DMS153 (cell line): ENCODE data around the gene RGS2.

Source experiments
- DNase-seq: peaks from one replicate; lab custom pipeline; 2025; lab: John Stamatoyannopoulos, UW

Gene RGS2, protein sequence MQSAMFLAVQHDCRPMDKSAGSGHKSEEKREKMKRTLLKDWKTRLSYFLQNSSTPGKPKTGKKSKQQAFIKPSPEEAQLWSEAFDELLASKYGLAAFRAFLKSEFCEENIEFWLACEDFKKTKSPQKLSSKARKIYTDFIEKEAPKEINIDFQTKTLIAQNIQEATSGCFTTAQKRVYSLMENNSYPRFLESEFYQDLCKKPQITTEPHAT

DNA sequence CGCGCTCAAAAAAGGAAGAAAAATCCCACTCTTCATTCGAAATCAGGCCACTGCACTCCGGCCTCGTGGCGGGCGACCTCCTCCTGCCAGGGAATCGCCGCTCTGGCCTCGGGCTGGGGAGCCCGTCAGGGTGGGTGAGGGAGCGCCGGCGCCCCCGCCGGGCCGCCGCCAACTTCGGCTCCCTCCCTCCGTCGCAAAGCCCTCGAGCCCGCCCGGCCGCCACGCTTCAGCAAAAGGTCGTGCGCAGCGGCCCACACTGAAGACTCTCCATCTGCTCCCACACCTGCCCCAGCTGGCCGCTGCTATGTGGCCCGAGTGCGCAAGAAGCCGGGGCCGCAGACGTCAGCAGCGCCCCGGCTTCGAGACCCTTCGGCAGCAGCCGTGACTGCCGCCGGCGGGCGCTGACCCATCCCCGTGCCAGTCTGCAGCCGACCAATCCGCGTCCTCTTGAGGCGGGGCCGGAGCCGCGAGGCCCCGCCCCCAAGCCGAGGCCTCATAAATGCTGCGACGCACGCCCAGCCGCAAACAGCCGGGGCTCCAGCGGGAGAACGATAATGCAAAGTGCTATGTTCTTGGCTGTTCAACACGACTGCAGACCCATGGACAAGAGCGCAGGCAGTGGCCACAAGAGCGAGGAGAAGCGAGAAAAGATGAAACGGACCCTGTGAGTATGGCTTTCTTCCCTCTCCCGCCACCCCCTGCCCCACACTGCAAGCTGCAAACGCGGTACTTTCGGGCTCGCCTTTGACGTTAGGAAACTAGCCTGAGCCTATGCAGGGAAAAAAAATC, at the start of gene RGS2:
RGS2 (plus strand) TSS at position 522 of the 789 bp plus-strand sequence; CDS start at position 555, 33 bp downstream.
- peak; percentile 90 for DNase-seq

DNA sequence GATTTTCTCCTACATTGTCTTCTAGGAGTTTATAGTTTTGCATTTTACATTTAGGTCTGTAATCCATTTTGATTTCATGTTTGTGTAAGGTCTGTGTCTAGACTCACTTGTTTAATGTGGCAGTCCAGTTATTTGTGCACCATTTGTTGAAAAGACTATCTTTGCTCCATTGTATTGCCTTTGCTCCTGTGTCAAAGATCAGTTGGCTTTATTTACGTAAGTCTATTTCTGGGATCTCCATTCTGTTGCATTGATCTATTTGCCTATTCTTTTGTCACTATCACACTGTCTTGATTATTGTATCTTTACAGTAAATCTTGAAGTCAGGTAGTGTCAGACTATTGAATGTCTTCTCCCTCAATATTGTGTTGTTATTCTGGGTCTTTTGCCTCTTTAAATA, 49.7 kb upstream of the RGS2 start:
- DNase-seq: no peak

DNA sequence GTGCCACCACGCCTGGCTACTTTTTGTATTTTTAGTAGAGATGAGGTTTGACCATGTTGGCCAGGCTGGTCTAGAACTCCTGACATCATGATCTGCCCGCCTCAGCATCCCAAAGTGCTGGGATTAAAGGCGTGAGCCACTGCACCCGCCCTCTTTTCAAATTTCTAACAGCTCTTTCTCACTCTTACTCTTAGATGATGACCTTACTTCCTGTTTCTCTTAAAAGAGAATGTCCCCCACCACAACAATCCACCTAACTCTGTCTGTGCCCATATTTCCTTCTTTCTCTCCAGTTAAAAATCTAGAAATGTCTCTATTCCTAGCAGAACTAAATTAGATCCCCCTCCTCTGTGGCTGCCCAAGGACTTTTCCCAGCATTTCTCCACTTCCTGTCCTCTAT, 46.6 kb upstream of the RGS2 start:
- DNase-seq: no peak

DNA sequence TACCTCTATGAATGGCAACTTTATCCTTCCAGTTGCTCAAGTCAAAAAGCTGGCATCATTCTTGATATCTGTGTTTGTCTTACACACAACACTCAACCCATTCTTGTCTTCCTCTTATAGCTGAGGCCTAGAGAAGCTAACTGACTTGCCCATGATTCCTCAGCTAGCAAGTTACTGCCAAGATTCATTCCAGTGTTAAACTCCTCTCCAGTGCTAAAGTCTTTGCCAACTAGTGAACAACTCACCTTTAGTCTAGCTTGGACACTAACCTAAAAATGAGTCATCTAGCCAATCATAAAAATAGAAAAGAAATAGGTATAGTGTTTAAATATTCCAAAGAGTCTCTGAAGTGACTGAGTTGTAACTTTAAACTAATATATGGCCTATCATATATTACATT, 45.6 kb upstream of the RGS2 start:
- no peak for DNase-seq

DNA sequence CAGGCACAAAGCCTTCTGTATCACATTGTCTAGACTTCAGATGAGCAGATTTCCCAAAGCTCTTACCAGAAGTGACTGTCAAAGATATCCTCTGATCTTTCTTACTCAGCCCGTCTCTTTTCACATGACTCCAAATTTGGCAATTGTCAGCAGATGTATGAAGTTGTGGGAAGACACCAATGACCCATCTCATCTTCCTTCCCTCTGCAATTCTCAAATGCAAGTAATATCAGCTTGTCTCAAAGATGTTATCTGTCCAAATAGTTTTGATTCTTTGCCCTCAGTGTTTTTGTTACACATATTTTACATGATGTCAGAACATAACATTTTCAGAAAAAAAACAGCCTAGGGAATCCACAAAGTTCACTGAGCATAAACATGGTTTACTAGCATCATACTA, 45.1 kb upstream of the RGS2 start:
- no peak for DNase-seq

DNA sequence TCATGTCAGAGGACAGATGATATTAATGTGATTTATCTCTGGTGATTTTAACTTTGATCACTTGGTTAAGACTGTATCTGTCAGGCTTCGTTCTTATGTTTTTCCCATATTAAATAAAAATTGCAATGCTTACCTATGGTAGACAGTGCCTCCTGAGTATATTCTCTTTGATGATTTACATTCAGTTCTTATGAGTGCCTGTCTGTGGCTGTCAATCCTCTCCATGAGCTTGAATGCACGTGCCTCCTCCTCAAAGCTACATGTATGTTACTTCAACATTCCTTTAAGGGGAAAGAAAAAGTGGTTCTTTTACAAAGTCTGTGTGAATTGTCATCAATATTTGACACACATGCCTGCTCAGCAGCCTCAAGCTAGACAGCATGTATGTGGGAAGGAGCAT, 44.2 kb upstream of the RGS2 start:
- DNase-seq: no peak

DNA sequence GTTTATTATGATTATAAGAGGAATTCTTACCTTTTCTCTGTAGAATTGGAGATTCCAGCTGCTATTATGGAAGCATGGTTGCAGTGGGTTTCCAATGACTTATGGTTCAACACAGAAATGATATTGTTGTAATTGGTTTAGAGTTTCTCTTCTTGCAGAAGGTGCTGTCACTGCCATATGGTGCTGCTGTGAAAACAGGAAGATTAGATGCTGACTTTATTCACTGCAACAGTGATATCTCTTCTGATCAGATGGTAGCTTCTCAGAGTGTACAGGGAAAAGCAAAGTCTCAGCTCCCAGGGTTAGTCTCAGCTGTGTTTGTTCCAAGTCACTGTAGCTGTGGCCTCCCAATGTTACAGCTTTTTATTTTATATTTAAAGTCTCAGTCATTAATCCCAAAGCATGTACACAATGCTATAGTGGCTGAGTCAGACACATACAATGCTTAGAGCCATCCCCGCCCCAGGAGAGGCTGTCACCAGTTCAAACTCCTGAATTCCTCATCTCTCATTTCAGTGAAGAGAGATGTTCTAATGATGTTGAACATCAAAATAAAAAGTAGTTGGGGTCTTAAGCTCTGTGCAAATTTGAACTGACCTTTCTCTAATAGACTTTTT, 42.7 kb upstream of the RGS2 start:
- no peak for DNase-seq

DNA sequence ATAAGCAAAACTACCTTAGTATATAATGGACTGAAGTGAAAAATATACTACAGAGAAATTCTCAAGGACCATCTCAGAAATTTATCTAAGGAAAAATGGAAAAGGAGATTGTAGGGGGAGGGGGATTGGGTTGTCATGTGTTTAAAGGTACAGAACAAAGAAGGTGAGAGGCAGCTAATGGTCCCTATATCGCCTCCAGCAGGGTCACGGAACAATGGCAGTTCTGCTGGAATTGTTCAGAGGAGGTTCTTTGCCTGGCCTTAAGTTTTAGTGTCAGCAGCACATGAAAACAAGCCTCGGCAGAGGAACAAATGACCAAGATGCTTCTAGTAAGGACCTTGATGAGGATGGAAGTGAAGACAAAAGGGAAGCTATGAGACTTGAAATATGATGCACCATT, 42.0 kb upstream of the RGS2 start:
- DNase-seq: no peak

DNA sequence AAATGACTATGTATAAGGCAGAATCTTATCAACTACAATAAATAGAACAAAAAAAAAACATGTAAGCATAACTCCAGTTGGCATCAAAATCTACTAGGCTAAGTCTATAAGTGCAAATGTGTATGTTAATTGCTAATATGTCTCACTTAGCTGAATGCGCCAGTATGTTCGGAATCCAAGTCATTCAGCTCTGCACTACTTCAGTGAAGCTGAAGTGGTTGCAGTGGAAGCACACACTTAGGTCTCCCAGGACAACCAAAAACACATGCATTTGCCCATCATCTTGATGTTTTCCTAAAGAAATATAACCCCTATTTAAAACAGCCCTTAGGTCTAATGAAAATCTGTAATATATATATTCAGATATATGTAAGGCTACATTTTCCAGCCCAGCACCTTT, 41.0 kb upstream of the RGS2 start:
- no peak for DNase-seq

DNA sequence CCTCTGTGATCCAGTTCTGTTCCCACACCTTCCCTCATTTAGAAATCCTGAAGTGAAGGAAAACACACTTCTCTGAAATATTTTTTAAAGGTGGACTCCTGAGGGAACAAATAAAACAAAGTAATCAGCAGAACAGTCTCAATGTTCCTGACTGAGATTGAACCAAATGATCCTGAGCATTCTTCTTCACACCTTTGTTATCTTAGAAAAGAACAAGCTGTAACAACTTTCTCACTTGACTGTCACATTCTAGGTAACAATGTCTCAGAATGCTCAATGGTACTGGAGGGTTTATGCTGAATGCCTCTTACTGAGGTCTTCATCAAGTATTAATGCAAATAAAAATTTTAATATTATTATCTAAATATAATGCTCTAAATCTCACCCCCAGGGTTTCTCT, 40.4 kb upstream of the RGS2 start:
- DNase-seq: no peak

DNA sequence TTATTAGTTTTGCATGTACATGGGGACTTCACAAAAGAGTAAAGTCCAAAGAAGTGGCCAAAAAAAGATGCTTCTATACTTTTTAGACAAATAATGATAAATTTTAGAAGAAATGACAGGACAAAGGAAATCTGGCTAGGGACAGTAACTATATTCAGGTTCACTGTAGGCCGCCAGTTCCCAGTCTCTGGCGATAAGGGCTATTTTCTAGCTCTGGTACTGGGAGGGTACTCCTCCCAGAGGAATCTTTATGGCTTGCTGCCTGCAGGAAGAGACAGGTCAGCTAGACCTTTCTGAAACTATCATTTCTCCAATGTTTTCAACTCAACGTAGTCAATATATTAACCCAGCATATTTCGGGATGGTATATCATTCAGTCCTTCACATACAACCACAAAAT, 37.5 kb upstream of the RGS2 start:
- no peak for DNase-seq

DNA sequence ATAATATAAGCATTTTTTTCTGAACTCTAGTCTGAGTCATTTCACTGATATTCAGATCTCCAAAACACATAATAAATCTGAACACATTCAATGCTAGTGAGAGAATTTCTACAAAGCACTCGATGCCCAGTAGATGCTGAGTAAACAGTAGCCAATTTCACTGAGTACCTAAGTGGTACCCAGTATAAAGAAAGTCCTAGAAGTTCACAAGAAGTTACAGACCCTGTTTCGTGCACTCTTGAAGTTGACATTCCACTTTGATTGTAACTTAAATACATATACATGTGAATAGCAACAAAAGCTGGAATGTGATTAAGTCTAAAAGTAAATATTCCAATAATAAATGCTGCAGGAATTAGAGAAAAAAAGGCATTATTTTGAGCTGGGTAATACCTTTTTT, 33.2 kb upstream of the RGS2 start:
- DNase-seq: no peak

DNA sequence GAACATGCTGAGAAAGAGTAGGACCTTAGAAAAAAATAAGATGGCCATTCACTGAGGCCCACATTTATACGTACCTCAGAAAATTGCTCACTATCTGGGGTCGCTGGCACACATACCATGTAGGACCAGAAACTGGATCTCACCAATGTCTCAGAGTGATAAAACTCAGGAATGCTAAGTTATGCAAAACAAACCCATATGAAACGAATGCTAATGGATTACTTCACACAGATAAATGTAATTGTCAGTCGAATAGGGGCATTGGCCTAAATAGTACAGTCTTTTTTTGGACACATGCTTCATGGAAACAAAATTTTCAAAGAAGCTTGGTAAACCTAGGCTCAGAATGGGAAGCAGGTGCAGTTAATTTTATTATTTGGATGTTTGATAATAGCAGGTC, 32.6 kb upstream of the RGS2 start:
- no peak for DNase-seq

DNA sequence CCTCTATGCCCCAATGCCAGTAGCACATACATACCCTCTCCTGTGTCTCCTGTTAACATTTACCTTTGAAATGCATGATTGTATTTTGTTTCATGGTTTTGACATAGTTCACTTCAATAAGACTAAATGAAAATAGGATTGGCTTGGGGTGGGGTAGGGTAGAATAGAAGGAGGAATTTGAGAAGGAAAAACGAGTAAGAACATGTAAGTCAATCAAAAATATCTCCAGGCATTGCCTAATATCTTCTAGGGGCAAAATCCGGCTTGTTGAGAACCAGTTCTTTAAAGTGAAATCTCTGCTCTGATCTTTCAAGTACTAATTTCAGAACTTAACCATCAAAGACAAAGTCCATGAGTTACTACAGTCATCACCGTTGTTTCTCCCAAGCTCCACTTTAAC, 31.8 kb upstream of the RGS2 start:
- DNase-seq: no peak

DNA sequence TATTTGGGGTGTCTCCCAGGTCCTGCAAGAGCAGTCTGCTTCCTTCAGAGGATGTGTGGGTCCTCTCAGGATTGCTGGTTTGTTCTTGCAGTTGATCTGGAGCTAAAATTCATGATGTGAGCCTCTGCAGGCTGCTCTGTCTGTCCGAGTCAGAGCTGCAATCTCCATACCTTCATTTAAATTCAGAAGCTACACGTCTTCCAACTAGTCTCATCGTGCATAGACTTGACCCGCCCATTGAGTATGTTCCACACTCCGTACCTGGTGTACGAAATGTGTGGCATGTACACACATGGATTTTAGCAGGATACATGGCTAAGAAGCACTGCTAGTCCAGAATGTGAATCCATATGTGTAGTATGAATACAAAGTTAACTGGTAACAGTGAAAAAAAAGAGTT, 25.0 kb upstream of the RGS2 start:
- no peak for DNase-seq

DNA sequence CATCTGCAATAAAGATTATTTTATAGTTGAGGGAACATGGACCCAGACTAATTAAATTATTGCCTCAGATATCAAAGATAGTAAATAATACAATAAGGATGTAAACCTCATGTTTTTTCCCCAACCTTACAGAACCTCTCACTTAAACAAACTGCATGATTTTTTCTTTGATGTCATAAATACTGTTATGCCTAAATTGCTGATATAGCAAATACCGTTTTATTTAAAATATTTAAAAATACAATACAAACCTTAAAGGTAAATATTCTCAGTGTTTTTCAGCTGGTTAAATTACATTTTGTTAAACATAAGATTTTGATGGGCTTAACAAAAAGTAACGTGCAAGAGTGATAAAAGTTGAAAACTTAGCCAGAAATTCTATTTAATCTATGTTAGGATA, 24.4 kb upstream of the RGS2 start:
- no peak for DNase-seq

DNA sequence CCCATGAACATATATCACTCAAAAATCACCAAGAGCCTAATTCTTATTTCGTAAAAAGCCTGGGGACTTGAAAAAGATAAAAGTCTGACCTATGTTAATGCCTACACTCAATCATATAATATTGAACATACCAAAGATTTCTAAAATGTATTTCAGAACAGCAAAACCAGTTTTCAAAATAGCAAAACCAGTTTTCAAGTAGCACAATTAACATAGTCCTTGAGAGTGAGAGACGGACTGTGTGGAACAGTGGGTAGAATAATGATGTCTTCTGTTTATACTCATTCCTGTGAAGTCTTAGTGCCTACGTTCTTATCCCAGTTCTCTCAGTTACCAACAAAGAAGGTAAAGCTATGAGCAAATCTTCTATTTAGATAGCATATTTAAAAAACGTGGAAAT, 22.3 kb upstream of the RGS2 start:
- no peak for DNase-seq

DNA sequence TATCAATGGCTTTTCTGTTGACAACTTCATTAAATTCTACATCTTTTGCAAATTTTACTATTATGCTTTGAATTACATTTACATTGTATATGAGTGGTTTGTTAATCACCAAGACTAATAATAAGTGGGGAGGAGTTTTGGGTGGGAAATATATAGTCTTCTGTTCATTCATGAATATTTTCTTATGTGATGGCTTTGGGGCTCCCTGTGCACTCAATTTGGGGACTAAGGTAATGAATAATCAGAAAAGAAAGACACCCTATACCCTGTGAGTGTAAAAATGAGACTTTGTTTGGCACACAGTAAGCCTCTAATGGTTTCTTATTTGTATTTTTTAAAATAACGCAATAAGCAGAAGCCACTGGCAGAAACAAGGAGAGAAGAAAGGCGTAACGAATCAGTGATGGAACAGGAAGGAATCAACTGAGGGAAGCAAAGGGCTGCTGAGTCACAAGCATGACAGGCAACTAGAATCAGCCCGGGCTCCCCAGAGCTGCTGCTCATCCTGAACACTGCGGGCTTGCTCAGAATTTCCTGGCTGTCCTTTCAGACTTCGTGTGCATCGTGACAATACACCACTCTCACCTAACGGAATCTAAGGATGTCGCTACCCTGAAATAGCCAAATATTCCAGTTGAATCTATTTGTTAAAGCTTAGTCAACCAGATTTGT, 20.8 kb upstream of the RGS2 start:
- no peak for DNase-seq

DNA sequence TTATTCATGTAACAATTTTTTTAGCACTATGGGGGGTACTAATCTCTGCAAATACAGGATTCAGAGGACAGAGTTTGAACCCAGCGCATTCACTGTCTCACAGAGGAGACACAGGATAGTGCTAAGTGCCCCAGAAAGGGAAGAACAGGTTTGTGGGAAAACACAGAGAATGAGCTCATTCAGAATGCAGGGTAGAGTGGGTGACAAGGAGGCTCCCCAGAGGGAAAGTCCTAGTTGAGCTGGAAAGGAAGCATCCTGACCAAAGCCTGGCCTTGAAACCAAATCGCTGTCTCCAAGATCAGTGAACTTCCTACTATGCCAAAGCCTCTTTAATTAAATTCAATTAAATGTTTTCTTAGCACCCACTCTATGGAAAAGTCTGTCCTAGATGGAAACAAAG, 19.0 kb upstream of the RGS2 start:
- DNase-seq: no peak

DNA sequence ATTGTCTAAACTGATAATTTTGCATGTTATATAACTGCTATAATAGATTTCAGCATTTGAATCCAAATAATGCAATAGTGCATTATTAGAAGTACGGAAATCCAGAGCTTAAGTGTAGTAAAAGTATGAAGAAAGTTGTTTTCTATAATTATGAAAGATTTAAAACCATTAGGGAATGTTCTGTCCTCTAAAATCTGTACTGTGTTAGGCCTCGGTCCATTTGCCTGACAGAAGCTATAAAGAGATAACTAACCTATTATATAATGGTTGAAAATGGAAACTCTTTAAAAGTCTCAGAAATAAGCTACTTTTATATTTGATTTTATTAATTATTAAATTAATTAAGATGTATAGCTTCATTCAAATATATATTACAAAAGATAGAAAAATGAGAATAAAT, 16.2 kb upstream of the RGS2 start:
- no peak for DNase-seq

DNA sequence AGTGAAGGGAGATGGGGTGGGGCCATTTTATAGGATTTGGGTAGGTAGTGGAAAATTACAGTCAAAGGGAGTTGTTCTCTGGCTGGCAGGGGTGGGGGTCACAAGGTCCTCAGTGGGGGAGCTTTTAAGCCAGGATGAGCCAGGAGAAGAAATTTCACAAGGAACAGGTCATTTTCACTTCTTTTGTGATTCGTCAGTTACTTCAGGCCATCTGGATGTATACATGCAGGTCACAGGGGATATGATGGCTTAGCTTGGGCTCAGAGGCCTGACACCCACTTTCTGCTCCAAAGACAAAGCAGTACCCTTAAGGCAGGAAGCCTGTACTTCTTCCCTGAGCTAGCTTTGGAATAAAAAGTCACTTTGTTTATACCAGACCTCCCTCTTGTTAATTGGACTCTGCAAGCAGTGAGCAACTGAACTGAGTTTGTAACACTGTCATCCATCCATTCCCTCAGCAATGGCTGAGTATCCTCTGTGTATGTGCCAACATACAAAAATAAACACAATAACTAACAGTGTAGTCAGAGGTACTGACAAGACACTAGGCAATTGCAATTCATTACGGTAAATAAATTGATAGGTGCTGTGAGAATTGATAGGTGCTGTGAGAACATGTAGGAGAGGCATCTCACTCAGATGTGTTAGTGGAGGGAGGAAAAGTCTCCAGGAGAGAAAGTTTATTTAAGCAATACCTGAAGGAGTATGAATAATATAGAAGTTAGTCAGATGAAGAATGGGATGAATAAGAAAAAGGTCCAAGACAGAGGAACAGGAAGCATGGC, 14.7 kb upstream of the RGS2 start:
- DNase-seq: no peak

DNA sequence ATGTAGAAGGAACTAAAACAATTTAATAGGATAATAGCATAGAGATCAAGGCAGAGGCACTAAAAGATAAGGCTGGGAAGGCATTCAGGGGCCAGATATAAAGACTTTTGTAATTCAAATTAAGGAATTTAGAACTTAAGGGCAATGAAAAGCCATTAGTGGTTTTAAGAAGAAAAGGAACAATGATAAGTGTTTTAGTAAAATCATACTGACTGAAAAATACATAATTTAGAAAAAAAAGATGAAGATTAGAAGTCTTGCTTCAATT, 14.1 kb upstream of the RGS2 start:
- DNase-seq: no peak
